ENCODE results near the gene GPRC5C. TPM values are rescaled to one million over a fixed set of nuclear protein-coding genes. Genes with fewer than 3 reads are reported as not detected.

Gene GPRC5C
- total RNA-seq, 1 donor from 2014 or later, result 13.5 TPM

GRCh38 chr17:74414510-74414909, 17.4 kb upstream of the GPRC5C start:
- no peak overlapping the region for H3K4me3 Mint-ChIP-seq
- Histone ChIP-seq H3K4me3 (no peak overlapping the region), H3K27me3 (no peaks in the 10 kb centered on the region), H4K20me1 (ENCODE audit: low read depth) (no peaks in the 10 kb centered on the region), H3K79me2 (ENCODE audit: low read depth) (no peaks in the 10 kb centered on the region), H3K4me1 (no peaks in the 10 kb centered on the region), H3F3A (ENCODE audit: low read depth) (peaks cover 3% of the 10 kb centered on the region), H2AFZ (replicated peaks) (no peak overlapping the region), H3K27ac (no peak overlapping the region), H3K9me3 (ENCODE audit: low read depth) (no peaks in the 10 kb centered on the region), H3K4me2 (no peak overlapping the region), H3K36me3 (no peaks in the 10 kb centered on the region), H3K9ac (no peak overlapping the region)
- no peaks in the 10 kb centered on the region for H3K36me3 Mint-ChIP-seq
- no peak for TF ChIP-seq EZH2 (IDR thresholded peaks at IDR 0.05)
- no peak for TF ChIP-seq EZH2phosphoT487 (IDR thresholded peaks at IDR 0.05)
- no peak for TF ChIP-seq CTCF (IDR thresholded peaks at IDR 0.05)
- peaks cover 18% of the 10 kb centered on the region for H3K27me3 Mint-ChIP-seq (ENCODE audit: insufficient read depth, low read depth)
- DNase-seq (ENCODE audit: low spot score), result no peak
- peaks cover 4% of the 10 kb centered on the region for H3K9me3 Mint-ChIP-seq
- no peak overlapping the region for H3K27ac Mint-ChIP-seq
- peaks cover 4% of the 10 kb centered on the region for H3K4me1 Mint-ChIP-seq

GRCh38 chr17:74415608-74416396, 16.1 kb upstream of the GPRC5C start:
- H3K9me3 ChIP-seq (ENCODE audit: low read depth), result no peaks in the 10 kb centered on the region
- Mint-ChIP-seq H3K27me3 (ENCODE audit: insufficient read depth, low read depth) (peaks cover 13% of the 10 kb centered on the region), H3K9me3 (peaks cover under 1% of the 10 kb centered on the region), H3K27ac (no peak overlapping the region), H3K36me3 (no peaks in the 10 kb centered on the region), H3K4me1 (peaks cover 4% of the 10 kb centered on the region), H3K4me3 (no peak overlapping the region)
- H3K4me1 ChIP-seq, result no peaks in the 10 kb centered on the region
- no peak overlapping the region for H3K9ac ChIP-seq
- peaks cover 3% of the 10 kb centered on the region for H3F3A ChIP-seq (ENCODE audit: low read depth)
- no peak overlapping the region for H3K4me2 ChIP-seq
- no peak overlapping the region for H2AFZ ChIP-seq (replicated peaks)
- DNase-seq (ENCODE audit: low spot score), result no peak
- no peak overlapping the region for H3K27ac ChIP-seq
- no peaks in the 10 kb centered on the region for H3K36me3 ChIP-seq
- H4K20me1 ChIP-seq (ENCODE audit: low read depth), result no peaks in the 10 kb centered on the region
- H3K27me3 ChIP-seq, result no peaks in the 10 kb centered on the region
- no peak overlapping the region for H3K4me3 ChIP-seq
- no peaks in the 10 kb centered on the region for H3K79me2 ChIP-seq (ENCODE audit: low read depth)
- TF ChIP-seq EZH2 (IDR thresholded peaks at IDR 0.05) (no peak), EZH2phosphoT487 (IDR thresholded peaks at IDR 0.05) (no peak), CTCF (IDR thresholded peaks at IDR 0.05) (no peak)

- Mint-ChIP-seq H3K27me3 (ENCODE audit: insufficient read depth, low read depth) (peaks cover 8% of the 10 kb centered on the region), H3K4me1 (peaks cover 4% of the 10 kb centered on the region), H3K36me3 (no peaks in the 10 kb centered on the region), H3K4me3 (peak overlapping the region; percentile 69), H3K27ac (no peak overlapping the region), H3K9me3 (no peaks in the 10 kb centered on the region)
- Histone ChIP-seq H3K4me1 (no peaks in the 10 kb centered on the region), H2AFZ (replicated peaks) (no peak overlapping the region), H3K79me2 (ENCODE audit: low read depth) (no peaks in the 10 kb centered on the region), H3F3A (ENCODE audit: low read depth) (peaks cover 3% of the 10 kb centered on the region), H3K4me3 (no peak overlapping the region), H3K9ac (no peak overlapping the region), H3K4me2 (no peak overlapping the region), H3K36me3 (no peaks in the 10 kb centered on the region), H3K27ac (no peak overlapping the region), H3K9me3 (ENCODE audit: low read depth) (no peaks in the 10 kb centered on the region), H4K20me1 (ENCODE audit: low read depth) (no peaks in the 10 kb centered on the region), H3K27me3 (no peaks in the 10 kb centered on the region)
- TF ChIP-seq CTCF (IDR thresholded peaks at IDR 0.05) (no peak), EZH2 (IDR thresholded peaks at IDR 0.05) (no peak), EZH2phosphoT487 (IDR thresholded peaks at IDR 0.05) (no peak)
- no peak for DNase-seq (ENCODE audit: low spot score)
Measured at GRCh38 chr17:74417178-74418045, 14.5 kb upstream of the GPRC5C start.
